GM23338 (cell line): ENCODE results near the gene AQP10. TPM values are rescaled to one million over a fixed set of nuclear protein-coding genes. Genes with fewer than 3 reads are reported as not detected.
A peak's percentile ranks its signal among the peaks of the same experiment; 100 is the strongest.

ENCODE experiments used
- ATAC-seq: fragments of 200-7000 bp; cut with Tn5 transposase; 3 replicates; pipeline ENCODE4 v1.9.1; 2020
- DNase-seq: peaks from one replicate; pipeline ENCODE4 v3.0.0-alpha.2; 2015; ENCODE audit warnings: low spot score
- H2AFZ ChIP-seq: fragments of 200-600 bp; sonication (generic); 2 replicates; pipeline ENCODE4 v1.8.0; 2016; ENCODE audit warnings: antibody characterized with exemption, mild to moderate bottlenecking, moderate library complexity
- H3F3A ChIP-seq: fragments of 200-600 bp; sonication (generic); replicated peaks from 2 replicates; pipeline ENCODE4 v1.8.0; 2017; ENCODE audit warnings: antibody characterized with exemption, mixed run types, low read depth
- H3K27ac ChIP-seq: fragments of 200-600 bp; sonication (generic); 2 replicates; pipeline ENCODE4 v1.6.1; 2016; ENCODE audit warnings: low read depth
- H3K27me3 ChIP-seq: fragments of 200-600 bp; sonication (generic); 2 replicates; pipeline ENCODE4 v1.8.0; 2016; ENCODE audit warnings: mild to moderate bottlenecking, mixed run types, moderate library complexity; ENCODE audit not compliant: insufficient read depth
- H3K36me3 ChIP-seq: fragments of 200-600 bp; sonication (generic); 2 replicates; pipeline ENCODE4 v1.8.0; 2016; ENCODE audit warnings: mild to moderate bottlenecking; ENCODE audit not compliant: insufficient read depth
- H3K4me1 ChIP-seq: fragments of 200-600 bp; sonication (generic); 2 replicates; pipeline ENCODE4 v1.8.0; 2016; ENCODE audit warnings: mild to moderate bottlenecking, moderate library complexity; ENCODE audit not compliant: insufficient read depth
- H3K4me2 ChIP-seq: fragments of 200-600 bp; sonication (generic); 2 replicates; pipeline ENCODE4 v1.7.1; 2017; ENCODE audit warnings: mixed run types
- H3K4me3 ChIP-seq: fragments of 200-600 bp; sonication (generic); 2 replicates; pipeline ENCODE4 v1.6.1; 2016; ENCODE audit warnings: mixed run types
- H3K79me2 ChIP-seq: fragments of 200-600 bp; sonication (generic); replicated peaks from 2 replicates; pipeline ENCODE4 v1.8.0; 2017; ENCODE audit warnings: mild to moderate bottlenecking; ENCODE audit not compliant: insufficient read depth
- H3K9me2 ChIP-seq: fragments of 200-600 bp; sonication (generic); 2 replicates; pipeline ENCODE4 v1.8.0; 2017; ENCODE audit not compliant: insufficient read depth
- H4K20me1 ChIP-seq: fragments of 200-600 bp; sonication (generic); replicated peaks from 2 replicates; pipeline ENCODE4 v1.8.0; 2017; ENCODE audit warnings: mild to moderate bottlenecking; ENCODE audit not compliant: insufficient read depth
- H3K27ac Mint-ChIP-seq: 2 replicates; pipeline ENCODE4 v1.8.0; 2020; ENCODE audit warnings: inconsistent platforms, mild to moderate bottlenecking, moderate library complexity, mixed read lengths
- H3K27me3 Mint-ChIP-seq: 3 replicates; pipeline ENCODE4 v1.8.0; 2022; ENCODE audit warnings: low read depth, mild to moderate bottlenecking, moderate library complexity, mixed read lengths, inconsistent platforms; ENCODE audit not compliant: insufficient read depth, poor library complexity
- H3K36me3 Mint-ChIP-seq: 3 replicates; pipeline ENCODE4 v1.8.0; 2021; ENCODE audit warnings: low read depth, mild to moderate bottlenecking, inconsistent platforms, moderate library complexity, mixed read lengths
- H3K4me1 Mint-ChIP-seq: 3 replicates; pipeline ENCODE4 v1.8.0; 2020; ENCODE audit warnings: mild to moderate bottlenecking, inconsistent platforms, mixed read lengths
- H3K4me3 Mint-ChIP-seq: 3 replicates; pipeline ENCODE4 v1.8.0; 2021; ENCODE audit warnings: moderate library complexity, mild to moderate bottlenecking, inconsistent platforms, mixed read lengths
- H3K9me3 Mint-ChIP-seq: 3 replicates; pipeline ENCODE4 v1.8.0; 2020; ENCODE audit warnings: moderate library complexity, mild to moderate bottlenecking, inconsistent platforms, mixed read lengths
- CREB1 ChIP-seq: fragments of 250-450 bp; sonication (Bioruptor Pico); IDR thresholded peaks from 2 replicates; pipeline ENCODE4 v1.5.0; 2020; ENCODE audit warnings: low read depth, mild to moderate bottlenecking, moderate library complexity
- CTCF ChIP-seq, 2 experiments: fragments of 200-600 bp in 1 of 2; sonication (generic) in 1 of 2; conservative IDR thresholded peaks; 2 replicates each; pipeline versions ENCODE4 v1.5.1 to v1.6.1; 2016 to 2017; ENCODE audit warnings: antibody characterized with exemption in 2 of 2, low read depth in 2 of 2, mild to moderate bottlenecking in 2 of 2, moderate library complexity in 1 of 2
- EZH2phosphoT487 ChIP-seq: fragments of 200-600 bp; sonication (generic); IDR thresholded peaks from one replicate; pipeline ENCODE4 v1.8.1; 2018; ENCODE audit warnings: antibody characterized with exemption; ENCODE audit not compliant: unreplicated experiment
- NANOG ChIP-seq: IDR thresholded peaks from 2 replicates; pipeline ENCODE4 v1.6.1; 2016; ENCODE audit warnings: antibody characterized with exemption, borderline replicate concordance
- POLR2AphosphoS5 ChIP-seq: IDR thresholded peaks from 2 replicates; pipeline ENCODE4 v1.6.1; 2016; ENCODE audit warnings: antibody characterized with exemption, low read depth
- STAT1 ChIP-seq: IDR thresholded peaks from one replicate; pipeline ENCODE4 v1.6.1; 2016; ENCODE audit warnings: antibody characterized with exemption; ENCODE audit not compliant: unreplicated experiment
- ZNF114 ChIP-seq: fragments of 250-450 bp; sonication (Bioruptor Pico); IDR thresholded peaks from 2 replicates; pipeline ENCODE4 v1.5.0; 2020; ENCODE audit warnings: mild to moderate bottlenecking, moderate library complexity
- ZNF331 ChIP-seq: fragments of 250-450 bp; sonication (Bioruptor Pico); IDR thresholded peaks from 2 replicates; pipeline ENCODE4 v1.5.0; 2020; ENCODE audit warnings: low read depth, mild to moderate bottlenecking, moderate library complexity
- polyA plus RNA-seq: library from polyadenylated mRNA; unstranded; fragments of >200 nt; fragmentation: Nextera tagmentation; extraction: Ambion mirVana; gene quantifications from 2 replicates; pipeline ENCODE4 v1.2.1, GENCODE V29; 2016
- total RNA-seq: library from RNA; depleted of rRNA; stranded (reverse); fragments of >200 nt; shearing (Covaris generic); gene quantifications from 2 replicates; pipeline ENCODE4 v1.2.3, GENCODE V29; 2014
- TF ChIP-seq, protein P1 (sequence below): IDR thresholded peaks from one replicate; pipeline ENCODE4 v1.6.1; 2018; ENCODE audit warnings: antibody characterized with exemption; ENCODE audit not compliant: unreplicated experiment
- TF ChIP-seq, protein P2 (sequence below): IDR thresholded peaks from 2 replicates; pipeline ENCODE4 v1.6.1; 2016; ENCODE audit warnings: antibody characterized with exemption

Gene AQP10
- total and polyA plus RNA-seq, 2 experiments from 2014 or later, result not detected

DNA sequence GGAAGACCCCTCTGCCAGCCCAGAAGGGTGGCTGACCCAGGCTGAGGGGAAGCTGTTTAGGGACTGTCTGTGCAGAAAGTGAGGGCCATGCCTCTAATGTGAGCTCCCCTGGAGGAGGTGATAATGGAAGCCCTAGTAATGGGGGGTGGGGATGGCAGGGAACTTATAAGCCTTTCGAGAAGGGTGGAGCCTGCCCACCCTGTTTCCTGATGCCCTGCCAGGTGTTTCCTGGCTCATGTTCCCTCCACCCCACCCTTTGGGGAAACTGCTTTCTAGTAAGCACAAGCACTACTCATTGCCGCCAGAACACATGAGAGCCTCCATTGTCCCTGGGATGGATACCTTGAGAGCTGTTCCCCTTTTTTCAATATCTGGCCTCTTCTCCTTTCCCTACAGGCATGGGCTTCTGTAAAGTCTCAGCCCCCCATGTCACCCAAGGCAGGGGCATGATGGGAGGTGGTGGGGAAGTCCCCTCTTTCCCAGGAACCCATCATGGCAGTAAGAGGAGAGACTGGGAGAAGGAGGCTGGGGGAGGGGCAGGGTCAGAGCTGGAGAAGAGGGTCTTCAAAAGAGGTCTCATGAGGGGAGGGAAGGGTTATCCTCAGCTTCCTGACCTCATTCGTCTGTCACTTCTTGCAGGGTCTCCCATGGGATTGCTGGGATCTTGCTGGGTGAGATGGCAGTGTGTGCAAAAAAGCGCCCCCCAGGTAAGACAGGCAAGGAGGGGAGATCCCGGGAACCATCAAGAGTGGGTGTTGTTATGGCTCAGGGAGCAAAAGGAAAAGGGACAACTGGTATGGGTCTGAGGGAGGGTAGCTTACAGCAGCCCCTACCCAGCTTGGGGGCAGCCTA is 6.8 kb downstream of the AQP10 start (continued):
- TF ChIP-seq, protein P1, sequence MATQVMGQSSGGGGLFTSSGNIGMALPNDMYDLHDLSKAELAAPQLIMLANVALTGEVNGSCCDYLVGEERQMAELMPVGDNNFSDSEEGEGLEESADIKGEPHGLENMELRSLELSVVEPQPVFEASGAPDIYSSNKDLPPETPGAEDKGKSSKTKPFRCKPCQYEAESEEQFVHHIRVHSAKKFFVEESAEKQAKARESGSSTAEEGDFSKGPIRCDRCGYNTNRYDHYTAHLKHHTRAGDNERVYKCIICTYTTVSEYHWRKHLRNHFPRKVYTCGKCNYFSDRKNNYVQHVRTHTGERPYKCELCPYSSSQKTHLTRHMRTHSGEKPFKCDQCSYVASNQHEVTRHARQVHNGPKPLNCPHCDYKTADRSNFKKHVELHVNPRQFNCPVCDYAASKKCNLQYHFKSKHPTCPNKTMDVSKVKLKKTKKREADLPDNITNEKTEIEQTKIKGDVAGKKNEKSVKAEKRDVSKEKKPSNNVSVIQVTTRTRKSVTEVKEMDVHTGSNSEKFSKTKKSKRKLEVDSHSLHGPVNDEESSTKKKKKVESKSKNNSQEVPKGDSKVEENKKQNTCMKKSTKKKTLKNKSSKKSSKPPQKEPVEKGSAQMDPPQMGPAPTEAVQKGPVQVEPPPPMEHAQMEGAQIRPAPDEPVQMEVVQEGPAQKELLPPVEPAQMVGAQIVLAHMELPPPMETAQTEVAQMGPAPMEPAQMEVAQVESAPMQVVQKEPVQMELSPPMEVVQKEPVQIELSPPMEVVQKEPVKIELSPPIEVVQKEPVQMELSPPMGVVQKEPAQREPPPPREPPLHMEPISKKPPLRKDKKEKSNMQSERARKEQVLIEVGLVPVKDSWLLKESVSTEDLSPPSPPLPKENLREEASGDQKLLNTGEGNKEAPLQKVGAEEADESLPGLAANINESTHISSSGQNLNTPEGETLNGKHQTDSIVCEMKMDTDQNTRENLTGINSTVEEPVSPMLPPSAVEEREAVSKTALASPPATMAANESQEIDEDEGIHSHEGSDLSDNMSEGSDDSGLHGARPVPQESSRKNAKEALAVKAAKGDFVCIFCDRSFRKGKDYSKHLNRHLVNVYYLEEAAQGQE, result no peak
- TF ChIP-seq, protein P2, sequence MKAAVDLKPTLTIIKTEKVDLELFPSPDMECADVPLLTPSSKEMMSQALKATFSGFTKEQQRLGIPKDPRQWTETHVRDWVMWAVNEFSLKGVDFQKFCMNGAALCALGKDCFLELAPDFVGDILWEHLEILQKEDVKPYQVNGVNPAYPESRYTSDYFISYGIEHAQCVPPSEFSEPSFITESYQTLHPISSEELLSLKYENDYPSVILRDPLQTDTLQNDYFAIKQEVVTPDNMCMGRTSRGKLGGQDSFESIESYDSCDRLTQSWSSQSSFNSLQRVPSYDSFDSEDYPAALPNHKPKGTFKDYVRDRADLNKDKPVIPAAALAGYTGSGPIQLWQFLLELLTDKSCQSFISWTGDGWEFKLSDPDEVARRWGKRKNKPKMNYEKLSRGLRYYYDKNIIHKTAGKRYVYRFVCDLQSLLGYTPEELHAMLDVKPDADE, result no peak
- TF ChIP-seq ZNF114 (no peak), EZH2phosphoT487 (no peak), CREB1 (CRISPR knock-in tag) (no peak), ZNF331 (CRISPR knock-in tag) (no peak), NANOG (no peak), CTCF (conservative IDR thresholded peaks at IDR 0.05; ENCODE audit: low read depth in 2 of 2) (no peak), STAT1 (no peak)

- Mint-ChIP-seq H3K4me3 (peak overlapping the region; percentile 78), H3K36me3 (peaks cover 26% of the 10 kb centered on the region), H3K27ac (peak overlapping the region; percentile 70; the same call in 1 of the 2 replicates), H3K9me3 (no peaks in the 10 kb centered on the region), H3K27me3 (peaks cover 21% of the 10 kb centered on the region), H3K4me1 (peaks cover 42% of the 10 kb centered on the region)
- Histone ChIP-seq H3K27ac (no peak overlapping the region), H3K27me3 (no peaks in the 10 kb centered on the region), H3K4me3 (peak overlapping the region; percentile 71), H3K4me1 (peaks cover 30% of the 10 kb centered on the region), H3F3A (peaks cover 11% of the 10 kb centered on the region), H3K79me2 (peaks cover 24% of the 10 kb centered on the region), H4K20me1 (peaks cover 23% of the 10 kb centered on the region), H3K4me2 (peak overlapping the region; percentile 92), H2AFZ (no peak overlapping the region), H3K36me3 (peaks cover 14% of the 10 kb centered on the region), H3K9me2 (no peaks in the 10 kb centered on the region)
- peak; percentile 40 for ATAC-seq
- peak; percentile 86 for DNase-seq
- TF ChIP-seq ZNF114 (no peak), POLR2AphosphoS5 (0 out of 2 replicates have a peak, but pooled peaks have one; percentile 26)
Observed at GRCh38 chr1:154328318-154329151, 7.6 kb downstream of the AQP10 start.
